Suprapubic skin (tissue), 4 donors: ENCODE measurements around the gene CYREN. TPM values are rescaled to one million over a fixed set of nuclear protein-coding genes. Genes with fewer than 3 reads are reported as not detected.

Experiments
- DNase-seq, 2 donors: peaks; one replicate each; pipeline ENCODE4 v3.0.0-alpha.2; 2019; ENCODE audit warnings: low spot score in 2 of 2
- H3K27ac ChIP-seq: fragments of 200-600 bp; sonication (generic); one replicate; pipeline ENCODE4 v1.5.1; 2019
- H3K27me3 ChIP-seq: fragments of 200-600 bp; sonication (generic); one replicate; pipeline ENCODE4 v1.5.1; 2019
- H3K36me3 ChIP-seq: fragments of 200-600 bp; sonication (generic); one replicate; pipeline ENCODE4 v1.5.1; 2019
- H3K4me1 ChIP-seq: fragments of 200-600 bp; sonication (generic); one replicate; pipeline ENCODE4 v1.5.1; 2019
- H3K4me3 ChIP-seq: fragments of 200-600 bp; sonication (generic); one replicate; pipeline ENCODE4 v1.5.1; 2019; ENCODE audit warnings: mild to moderate bottlenecking
- H3K9me3 ChIP-seq: fragments of 200-600 bp; sonication (generic); one replicate; pipeline ENCODE4 v1.5.1; 2019
- EP300 ChIP-seq: sonication (generic); formaldehyde crosslinking; IDR thresholded peaks from one replicate; pipeline ENCODE4 v1.6.1; 2017; ENCODE audit warnings: antibody characterized with exemption
- POLR2A ChIP-seq, 2 donors: fragments of 450-650 bp; IDR thresholded peaks; one replicate each; pipeline ENCODE4 v1.6.1; 2017; ENCODE audit warnings: antibody characterized with exemption in 2 of 2, mild to moderate bottlenecking in 2 of 2, moderate library complexity in 2 of 2
- POLR2AphosphoS5 ChIP-seq, 3 donors: sonication (generic); formaldehyde crosslinking; IDR thresholded peaks; one replicate each; pipeline ENCODE4 v1.6.1; 2017; ENCODE audit warnings: antibody characterized with exemption in 3 of 3
- WGBS: methylation state at CpG from one replicate; pipeline ENCODE4 v1.1.5; 2018; 5-methylcytosine and 5-hydroxymethylcytosine counted together
- total RNA-seq, 4 donors: library from RNA; depleted of rRNA; stranded (reverse); fragments of >200 nt; gene quantifications; one replicate each; pipeline ENCODE4 v1.1.0, GENCODE V29; 2016
- TF ChIP-seq, protein P1 (sequence below), 2 donors: fragments of 200-600 bp in 1 of 2; fragments of 450-650 bp in 1 of 2; sonication (generic) in 1 of 2; IDR thresholded peaks; one replicate each; pipeline ENCODE4 v1.5.1; 2016 to 2019; ENCODE audit warnings: antibody characterized with exemption in 2 of 2, mild to moderate bottlenecking in 1 of 2, moderate library complexity in 1 of 2

CYREN gene
- total RNA-seq, 4 donors from 2014 or later: 25.2 to 40.0 (median 32.4) TPM

DNA sequence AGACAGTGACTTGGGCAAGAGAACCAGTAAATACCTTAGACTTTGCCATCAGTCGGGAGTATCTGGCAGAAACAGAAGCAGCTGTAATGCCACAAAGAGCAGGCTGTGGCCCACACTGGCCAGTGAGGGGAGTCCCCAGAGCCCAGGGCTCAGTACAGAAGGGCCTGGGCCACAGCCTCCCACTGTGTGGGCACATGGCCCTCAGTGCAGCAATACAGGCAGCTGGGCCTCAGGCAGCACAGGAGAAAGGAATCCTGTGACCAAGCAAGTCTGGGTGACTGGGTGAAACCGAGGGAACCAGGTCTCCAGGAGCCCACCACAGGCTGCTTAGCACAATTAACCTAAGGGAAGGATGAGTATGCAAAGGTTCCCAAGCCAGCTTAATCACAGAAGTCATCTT, 26.8 kb upstream of the CYREN start:
- 80% methylated on average over 1 of the region's 2 CpGs for WGBS
- no peak for TF ChIP-seq EP300
- TF ChIP-seq POLR2A (IDR thresholded peaks at IDR 0.05): no peak
- TF ChIP-seq POLR2AphosphoS5 (IDR thresholded peaks at IDR 0.05): no peak
- TF ChIP-seq, protein P1, sequence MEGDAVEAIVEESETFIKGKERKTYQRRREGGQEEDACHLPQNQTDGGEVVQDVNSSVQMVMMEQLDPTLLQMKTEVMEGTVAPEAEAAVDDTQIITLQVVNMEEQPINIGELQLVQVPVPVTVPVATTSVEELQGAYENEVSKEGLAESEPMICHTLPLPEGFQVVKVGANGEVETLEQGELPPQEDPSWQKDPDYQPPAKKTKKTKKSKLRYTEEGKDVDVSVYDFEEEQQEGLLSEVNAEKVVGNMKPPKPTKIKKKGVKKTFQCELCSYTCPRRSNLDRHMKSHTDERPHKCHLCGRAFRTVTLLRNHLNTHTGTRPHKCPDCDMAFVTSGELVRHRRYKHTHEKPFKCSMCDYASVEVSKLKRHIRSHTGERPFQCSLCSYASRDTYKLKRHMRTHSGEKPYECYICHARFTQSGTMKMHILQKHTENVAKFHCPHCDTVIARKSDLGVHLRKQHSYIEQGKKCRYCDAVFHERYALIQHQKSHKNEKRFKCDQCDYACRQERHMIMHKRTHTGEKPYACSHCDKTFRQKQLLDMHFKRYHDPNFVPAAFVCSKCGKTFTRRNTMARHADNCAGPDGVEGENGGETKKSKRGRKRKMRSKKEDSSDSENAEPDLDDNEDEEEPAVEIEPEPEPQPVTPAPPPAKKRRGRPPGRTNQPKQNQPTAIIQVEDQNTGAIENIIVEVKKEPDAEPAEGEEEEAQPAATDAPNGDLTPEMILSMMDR (IDR thresholded peaks at IDR 0.05): no peak
- Histone ChIP-seq H3K36me3 (peaks cover 86% of the 10 kb centered on the region), H3K9me3 (no peaks in the 10 kb centered on the region), H3K4me1 (peaks cover 5% of the 10 kb centered on the region), H3K27ac (no peak overlapping the region), H3K27me3 (no peaks in the 10 kb centered on the region), H3K4me3 (no peak overlapping the region)
- DNase-seq: no peak

DNA sequence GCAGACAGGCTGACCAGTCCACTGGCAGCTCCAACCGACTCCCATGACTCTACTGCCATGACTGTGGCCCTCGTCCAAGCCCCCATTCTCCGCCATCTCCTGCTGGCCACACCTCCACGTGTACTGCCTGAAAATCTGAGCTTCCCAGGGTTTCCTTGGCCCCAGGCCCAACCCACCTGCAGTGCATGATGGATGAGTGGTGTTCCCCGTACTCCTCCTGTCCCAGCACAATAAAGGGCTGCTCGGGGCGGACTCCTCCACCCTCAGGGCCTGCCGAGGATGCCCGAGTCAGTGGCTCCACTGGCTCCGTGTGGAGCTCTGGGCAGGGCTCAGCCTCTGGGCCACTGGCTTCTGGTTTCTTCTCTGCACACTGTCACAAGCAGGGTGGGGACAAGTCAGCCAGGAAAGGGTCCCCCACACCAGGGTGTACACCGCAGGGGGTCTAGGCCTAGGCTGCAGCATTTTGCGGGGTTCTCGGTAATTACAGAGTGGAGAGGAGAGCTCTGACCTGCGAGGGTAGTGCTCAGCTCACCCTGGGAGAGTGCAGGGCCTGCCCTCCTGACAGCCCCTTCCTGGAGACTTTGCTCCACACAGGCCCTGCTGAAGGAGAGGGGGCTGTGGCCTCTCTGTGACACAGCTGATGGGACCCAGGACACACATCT, 25.6 kb upstream of the CYREN start:
- TF ChIP-seq, protein P1 (IDR thresholded peaks at IDR 0.05): no peak
- TF ChIP-seq POLR2A (IDR thresholded peaks at IDR 0.05) (no peak), POLR2AphosphoS5 (IDR thresholded peaks at IDR 0.05) (no peak), EP300 (no peak)
- Histone ChIP-seq H3K9me3 (no peaks in the 10 kb centered on the region), H3K27ac (no peak overlapping the region), H3K4me1 (peaks cover 4% of the 10 kb centered on the region), H3K36me3 (peaks cover 82% of the 10 kb centered on the region), H3K27me3 (no peaks in the 10 kb centered on the region), H3K4me3 (no peak overlapping the region)
- WGBS: 89% methylated on average over 11 of the region's 14 CpGs
- DNase-seq: no peak

DNA sequence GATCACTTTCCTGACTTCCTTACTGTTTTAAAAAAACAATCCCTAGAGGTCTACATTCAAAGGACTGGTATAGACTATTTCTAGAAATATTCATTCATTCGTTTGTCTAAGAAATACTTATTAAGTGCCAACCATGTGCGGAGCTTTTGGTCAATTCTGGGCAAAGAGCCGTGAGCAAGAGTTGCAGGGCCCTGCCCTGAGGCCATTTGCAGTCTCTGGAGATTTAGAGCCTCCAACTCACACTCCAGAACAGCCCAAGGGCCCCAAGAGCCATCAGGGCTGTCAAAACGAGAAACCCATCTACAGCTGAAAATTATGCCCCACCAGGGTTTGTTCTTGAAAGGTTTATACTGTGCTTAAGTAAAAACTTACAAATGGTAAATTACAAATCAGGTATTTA, 24.6 kb upstream of the CYREN start:
- TF ChIP-seq EP300 (no peak), POLR2A (IDR thresholded peaks at IDR 0.05) (no peak), POLR2AphosphoS5 (IDR thresholded peaks at IDR 0.05) (no peak)
- TF ChIP-seq, protein P1 (IDR thresholded peaks at IDR 0.05): no peak
- no peak for DNase-seq
- Histone ChIP-seq H3K4me3 (no peak overlapping the region), H3K4me1 (peaks cover 6% of the 10 kb centered on the region), H3K36me3 (peaks cover 74% of the 10 kb centered on the region), H3K27me3 (no peaks in the 10 kb centered on the region), H3K9me3 (no peaks in the 10 kb centered on the region), H3K27ac (no peak overlapping the region)
- 90% methylated on average over 4 of the region's 4 CpGs for WGBS

DNA sequence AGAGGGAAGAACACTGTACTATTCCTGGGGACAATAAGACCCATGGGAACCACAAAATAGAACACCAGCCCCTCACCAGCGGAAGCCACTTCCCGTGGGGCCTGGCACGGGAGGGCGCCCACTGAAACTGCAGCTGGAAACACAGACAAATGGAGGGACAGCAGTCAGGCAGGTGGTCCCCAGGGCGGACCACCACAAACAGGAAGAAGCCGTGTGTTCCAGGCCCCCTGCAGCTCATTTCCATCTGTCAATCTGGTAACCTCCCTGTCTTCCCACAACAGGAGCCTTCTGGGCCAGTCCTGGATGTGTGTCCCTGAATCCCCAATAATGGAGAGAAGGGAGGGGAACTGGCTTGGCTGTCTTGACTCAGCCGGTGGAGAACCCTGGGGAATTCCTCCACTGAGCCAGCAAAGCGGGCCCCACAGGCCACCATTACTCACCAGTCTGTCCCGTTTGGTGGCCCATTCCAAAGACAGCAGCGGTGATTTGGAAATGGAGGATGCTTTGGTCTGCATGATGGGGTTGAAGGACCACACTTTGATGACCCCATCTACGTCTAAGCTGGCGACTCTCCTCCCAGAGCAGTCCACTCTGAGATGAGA, 24.1 kb upstream of the CYREN start:
- Histone ChIP-seq H3K4me3 (no peak overlapping the region), H3K27ac (no peak overlapping the region), H3K36me3 (peaks cover 68% of the 10 kb centered on the region), H3K4me1 (peaks cover 12% of the 10 kb centered on the region), H3K9me3 (no peaks in the 10 kb centered on the region), H3K27me3 (no peaks in the 10 kb centered on the region)
- TF ChIP-seq, protein P1 (IDR thresholded peaks at IDR 0.05): no peak
- no peak for TF ChIP-seq POLR2AphosphoS5 (IDR thresholded peaks at IDR 0.05)
- no peak for TF ChIP-seq POLR2A (IDR thresholded peaks at IDR 0.05)
- TF ChIP-seq EP300: no peak
- no peak for DNase-seq
- 80% methylated on average over 10 of the region's 12 CpGs for WGBS

DNA sequence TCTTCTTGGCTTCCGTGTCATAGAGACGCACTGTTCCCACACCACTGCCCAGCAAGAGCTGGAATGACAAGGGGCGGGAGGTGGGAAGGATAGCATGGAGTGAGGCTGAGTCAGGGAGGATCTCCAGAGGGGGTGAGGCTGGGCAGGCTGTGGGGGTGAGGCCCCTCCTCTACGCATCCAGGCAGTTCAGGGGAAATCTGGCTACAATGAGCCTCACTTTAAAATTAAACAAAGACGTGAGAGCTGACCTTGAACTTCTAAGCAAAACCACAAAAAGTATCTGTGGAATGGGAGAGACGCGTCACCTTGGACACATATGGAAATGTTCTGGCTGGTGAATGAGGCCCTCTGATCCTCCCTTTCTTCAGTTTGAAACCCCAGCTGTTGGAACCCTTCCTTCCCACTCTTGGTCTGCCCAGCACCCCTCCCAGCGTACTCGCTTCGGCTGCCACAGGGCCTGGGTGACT, 23.1 kb upstream of the CYREN start:
- no peaks in the 10 kb centered on the region for H3K9me3 ChIP-seq
- no peak for DNase-seq
- peaks cover 20% of the 10 kb centered on the region for H3K4me1 ChIP-seq
- peaks cover 69% of the 10 kb centered on the region for H3K36me3 ChIP-seq
- WGBS: 81% methylated on average over 10 of the region's 10 CpGs
- TF ChIP-seq, protein P1 (IDR thresholded peaks at IDR 0.05): no peak
- no peak for TF ChIP-seq EP300
- TF ChIP-seq POLR2A (IDR thresholded peaks at IDR 0.05): no peak
- TF ChIP-seq POLR2AphosphoS5 (IDR thresholded peaks at IDR 0.05): no peak
- no peak overlapping the region for H3K27ac ChIP-seq
- no peaks in the 10 kb centered on the region for H3K27me3 ChIP-seq
- H3K4me3 ChIP-seq: no peak overlapping the region
